NCI-H1930 (cell line): ENCODE data around the gene CPSF4.
"Not testable (repeated sequence)": the region's sequence is repeated elsewhere in the genome, so short reads cannot be mapped to it uniquely, and the experiment has no call there.

Experiments used
- DNase-seq, 2 experiments: peaks; one replicate each; lab custom pipeline; 2025; lab: John Stamatoyannopoulos, UW

The CPSF4 gene

GRCh38 chr7:99408379-99409191 is 30.2 kb upstream of the CPSF4 start, which contains the start of the genes BUD31 and PDAP1:
TSS of gene BUD31 (plus strand) at chr7:99408969. CDS start at chr7:99411093, 2,124 bp downstream.
TSS of gene PDAP1 (minus strand) at chr7:99408597. CDS start at chr7:99408548, 49 bp downstream.
- DNase-seq = peak; percentile 94 to 98

GRCh38 chr7:99409192-99409572 is 29.6 kb upstream of the CPSF4 start:
- no peak for DNase-seq

- no peak for DNase-seq
Observed at GRCh38 chr7:99409806-99410205, 28.9 kb upstream of the CPSF4 start.

GRCh38 chr7:99410635-99411034 is 28.1 kb upstream of the CPSF4 start:
- DNase-seq = no peak

- not testable (repeated sequence) for DNase-seq
Observed at GRCh38 chr7:99415513-99416127, 23.1 kb upstream of the CPSF4 start.

- DNase-seq = no peak
Observed at GRCh38 chr7:99418260-99418659, 20.5 kb upstream of the CPSF4 start.

GRCh38 chr7:99419323-99420021 is 19.3 kb upstream of the CPSF4 start:
- no peak for DNase-seq

- no peak for DNase-seq
Observed at GRCh38 chr7:99420213-99420612, 18.5 kb upstream of the CPSF4 start.

- DNase-seq = no peak
Observed at GRCh38 chr7:99420986-99421385, 17.8 kb upstream of the CPSF4 start.

GRCh38 chr7:99422186-99422585 is 16.6 kb upstream of the CPSF4 start:
- no peak for DNase-seq

- no peak for DNase-seq
Observed at GRCh38 chr7:99422625-99423024, 16.1 kb upstream of the CPSF4 start.

- DNase-seq = no peak
Observed at GRCh38 chr7:99424932-99425730, 13.6 kb upstream of the CPSF4 start.

- no peak for DNase-seq
Observed at GRCh38 chr7:99428972-99429566, 9.7 kb upstream of the CPSF4 start.

- no peak for DNase-seq
Observed at GRCh38 chr7:99429756-99430155, 9.0 kb upstream of the CPSF4 start.

GRCh38 chr7:99431756-99432540 is 6.8 kb upstream of the CPSF4 start:
- DNase-seq = not testable (repeated sequence)

GRCh38 chr7:99433158-99433557 is 5.6 kb upstream of the CPSF4 start:
- DNase-seq = no peak

GRCh38 chr7:99437946-99438572 is 684 bp upstream of the CPSF4 start:
- no peak for DNase-seq

- no peak for DNase-seq
Observed at GRCh38 chr7:99440195-99440594, 1.5 kb downstream of the CPSF4 start.

- DNase-seq = no peak
Observed at GRCh38 chr7:99446096-99446495, 7.4 kb downstream of the CPSF4 start.

GRCh38 chr7:99447943-99448342 is 9.2 kb downstream of the CPSF4 start:
- DNase-seq = no peak
